GM23248 (cell line): ENCODE results near the gene HS6ST1. TPM values are rescaled to one million over a fixed set of nuclear protein-coding genes. Genes with fewer than 3 reads are reported as not detected.

ENCODE experiments used
- DNase-seq: peaks from one replicate; pipeline ENCODE4 v3.0.0-alpha.2; 2015
- H2AFZ ChIP-seq: fragments of 200-600 bp; sonication (generic); 2 replicates; pipeline ENCODE4 v1.6.1; 2016; ENCODE audit warnings: antibody characterized with exemption
- H3F3A ChIP-seq: fragments of 200-600 bp; sonication (generic); 2 replicates; pipeline ENCODE4 v1.6.1; 2016; ENCODE audit warnings: mild to moderate bottlenecking, antibody characterized with exemption, mixed run types; ENCODE audit not compliant: insufficient read depth
- H3K27ac ChIP-seq: fragments of 200-600 bp; sonication (generic); 2 replicates; pipeline ENCODE4 v1.5.1; 2016; ENCODE audit warnings: mild to moderate bottlenecking
- H3K27me3 ChIP-seq: fragments of 200-600 bp; sonication (generic); replicated peaks from 2 replicates; pipeline ENCODE4 v1.6.1; 2016; ENCODE audit warnings: mild to moderate bottlenecking; ENCODE audit not compliant: insufficient read depth
- H3K36me3 ChIP-seq: fragments of 200-600 bp; sonication (generic); 2 replicates; pipeline ENCODE4 v1.6.1; 2016; ENCODE audit warnings: low read depth, mild to moderate bottlenecking
- H3K4me1 ChIP-seq: fragments of 200-600 bp; sonication (generic); 2 replicates; pipeline ENCODE4 v1.6.1; 2016; ENCODE audit warnings: mild to moderate bottlenecking; ENCODE audit not compliant: insufficient read depth
- H3K4me2 ChIP-seq: fragments of 200-600 bp; sonication (generic); one replicate; pipeline ENCODE4 v1.6.1; 2016; ENCODE audit warnings: mild to moderate bottlenecking; ENCODE audit not compliant: unreplicated experiment
- H3K4me3 ChIP-seq: fragments of 200-600 bp; sonication (generic); 2 replicates; pipeline ENCODE4 v1.5.1; 2016; ENCODE audit warnings: mild to moderate bottlenecking
- H3K79me2 ChIP-seq: fragments of 200-600 bp; sonication (generic); 2 replicates; pipeline ENCODE4 v1.6.1; 2016; ENCODE audit warnings: mild to moderate bottlenecking; ENCODE audit not compliant: insufficient read depth
- H3K9ac ChIP-seq: fragments of 200-600 bp; sonication (generic); 2 replicates; pipeline ENCODE4 v1.6.1; 2016; ENCODE audit warnings: mild to moderate bottlenecking
- H3K9me2 ChIP-seq: fragments of 200-600 bp; sonication (generic); 2 replicates; pipeline ENCODE4 v1.6.1; 2016; ENCODE audit warnings: mixed run types, mild to moderate bottlenecking, moderate library complexity; ENCODE audit not compliant: insufficient read depth
- H3K9me3 ChIP-seq: fragments of 200-600 bp; sonication (generic); one replicate; pipeline ENCODE4 v1.6.1; 2017; ENCODE audit warnings: low read depth
- H4K20me1 ChIP-seq: fragments of 200-600 bp; sonication (generic); 2 replicates; pipeline ENCODE4 v1.6.0; 2016; ENCODE audit not compliant: insufficient read depth
- EZH2 ChIP-seq: fragments of 200-600 bp; sonication (generic); IDR thresholded peaks from 2 replicates; pipeline ENCODE4 v1.6.1; 2018; ENCODE audit warnings: antibody characterized with exemption, mild to moderate bottlenecking; ENCODE audit not compliant: insufficient read depth, poor library complexity, severe bottlenecking
- EZH2phosphoT487 ChIP-seq: fragments of 200-600 bp; sonication (generic); IDR thresholded peaks from 2 replicates; pipeline ENCODE4 v1.6.1; 2018; ENCODE audit warnings: antibody characterized with exemption, moderate library complexity, mild to moderate bottlenecking, low read depth; ENCODE audit not compliant: insufficient read depth
- WGBS, 2 experiments: methylation state at CpG; one replicate each; pipeline ENCODE4 v1.1.6; 2015 to 2017; ENCODE audit warnings: low lambda C conversion rate in 2 of 2, low coverage in 1 of 2; ENCODE audit errors: missing lambda C conversion rate in 2 of 2; 5-methylcytosine and 5-hydroxymethylcytosine counted together
- in situ Hi-C: fragments of 300-500 bp; cut with MboI; formaldehyde crosslinking; loops from 2 replicates; pipeline ENCODE4 v1.15.0; 2020
- polyA plus RNA-seq: library from polyadenylated mRNA; unstranded; fragments of >200 nt; fragmentation: Nextera tagmentation; extraction: Ambion mirVana; gene quantifications from 2 replicates; pipeline ENCODE4 v1.2.1, GENCODE V29; 2016
- total RNA-seq: library from RNA; depleted of rRNA; stranded (reverse); fragments of >200 nt; shearing (Covaris generic); gene quantifications from 2 replicates; pipeline ENCODE4 v1.2.3, GENCODE V29; 2014

HS6ST1 gene
- total and polyA plus RNA-seq, 2 experiments from 2014 or later, result 3.3 to 27.3 TPM

GRCh38 chr2:128250229-128251025 is 68.2 kb downstream of the HS6ST1 start:
- no peaks in the 10 kb centered on the region for H3K4me1 ChIP-seq
- H4K20me1 ChIP-seq, result no peaks in the 10 kb centered on the region
- no peak overlapping the region for H3K27ac ChIP-seq
- H3K79me2 ChIP-seq, result no peaks in the 10 kb centered on the region
- no peak overlapping the region for H2AFZ ChIP-seq
- no peaks in the 10 kb centered on the region for H3F3A ChIP-seq
- WGBS, 2 experiments, result 85% methylated on average over 8 of the region's 8 CpGs
- H3K4me2 ChIP-seq, result no peak overlapping the region
- H3K9me2 ChIP-seq, result no peaks in the 10 kb centered on the region
- no peaks in the 10 kb centered on the region for H3K36me3 ChIP-seq
- in situ Hi-C loops, result no loop called here
- H3K4me3 ChIP-seq, result no peak overlapping the region
- no peak overlapping the region for H3K9ac ChIP-seq
- no peaks in the 10 kb centered on the region for H3K9me3 ChIP-seq
- DNase-seq, result no peak
- TF ChIP-seq EZH2phosphoT487 (no peak), EZH2 (no peak)
- no peaks in the 10 kb centered on the region for H3K27me3 ChIP-seq

GRCh38 chr2:128249555-128249954 is 69.1 kb downstream of the HS6ST1 start:
- H3K27me3 ChIP-seq, result no peaks in the 10 kb centered on the region
- H4K20me1 ChIP-seq, result no peaks in the 10 kb centered on the region
- no peak overlapping the region for H3K9ac ChIP-seq
- no peaks in the 10 kb centered on the region for H3K4me1 ChIP-seq
- 95 to 97% methylated on average over 2 of the region's 2 CpGs for WGBS, 2 experiments
- TF ChIP-seq EZH2phosphoT487 (no peak), EZH2 (no peak)
- no peaks in the 10 kb centered on the region for H3K36me3 ChIP-seq
- no peak overlapping the region for H3K4me3 ChIP-seq
- H3K27ac ChIP-seq, result no peak overlapping the region
- H3K4me2 ChIP-seq, result no peak overlapping the region
- no peaks in the 10 kb centered on the region for H3K79me2 ChIP-seq
- H3K9me2 ChIP-seq, result no peaks in the 10 kb centered on the region
- no peak for DNase-seq
- in situ Hi-C loops, result no loop called here
- H2AFZ ChIP-seq, result no peak overlapping the region
- no peaks in the 10 kb centered on the region for H3F3A ChIP-seq
- H3K9me3 ChIP-seq, result no peaks in the 10 kb centered on the region

- peaks cover 12% of the 10 kb centered on the region; the same call in 1 of the 2 replicates for H3K27me3 ChIP-seq
- H3K36me3 ChIP-seq, result no peaks in the 10 kb centered on the region
- no peaks in the 10 kb centered on the region for H3K9me2 ChIP-seq
- H3K27ac ChIP-seq, result no peak overlapping the region
- DNase-seq, result no peak
- H3K4me3 ChIP-seq, result no peak overlapping the region
- H3K4me1 ChIP-seq, result no peaks in the 10 kb centered on the region
- H3K9me3 ChIP-seq, result no peaks in the 10 kb centered on the region
- no peak overlapping the region for H3K9ac ChIP-seq
- no peaks in the 10 kb centered on the region for H3K79me2 ChIP-seq
- H2AFZ ChIP-seq, result no peak overlapping the region
- TF ChIP-seq EZH2 (no peak), EZH2phosphoT487 (no peak)
- no peaks in the 10 kb centered on the region for H3F3A ChIP-seq
- no peaks in the 10 kb centered on the region for H4K20me1 ChIP-seq
- H3K4me2 ChIP-seq, result no peak overlapping the region
- in situ Hi-C loops, result no loop called here
Observed at GRCh38 chr2:128245813-128246212, 72.9 kb downstream of the HS6ST1 start.

GRCh38 chr2:128241896-128242295 is 76.8 kb downstream of the HS6ST1 start:
- no peaks in the 10 kb centered on the region for H3K79me2 ChIP-seq
- H3K9me2 ChIP-seq, result no peaks in the 10 kb centered on the region
- H3K4me3 ChIP-seq, result no peak overlapping the region
- no peak for DNase-seq
- TF ChIP-seq EZH2 (no peak), EZH2phosphoT487 (no peak)
- no peak overlapping the region for H3K27ac ChIP-seq
- H3F3A ChIP-seq, result peaks cover 10% of the 10 kb centered on the region
- WGBS, 2 experiments, result 58 to 75% methylated on average over 3 of the region's 3 CpGs
- peaks cover 10% of the 10 kb centered on the region for H3K4me1 ChIP-seq
- no peaks in the 10 kb centered on the region for H3K36me3 ChIP-seq
- H4K20me1 ChIP-seq, result no peaks in the 10 kb centered on the region
- no peak overlapping the region for H3K4me2 ChIP-seq
- H3K9me3 ChIP-seq, result no peaks in the 10 kb centered on the region
- in situ Hi-C loops, result no loop called here
- peaks cover 14% of the 10 kb centered on the region; the same call in 1 of the 2 replicates for H3K27me3 ChIP-seq
- no peak overlapping the region for H2AFZ ChIP-seq
- H3K9ac ChIP-seq, result no peak overlapping the region
